Fibroblast of upper back skin (primary cell): Measurements from ENCODE around the gene TNPO1.
A peak's percentile ranks its signal among the peaks of the same experiment; 100 is the strongest.
"Not testable (repeated sequence)": the region's sequence is repeated elsewhere in the genome, so short reads cannot be mapped to it uniquely, and the experiment has no call there.

Experiments
- DNase-seq: peaks from one replicate; pipeline ENCODE4 v3.0.0-alpha.2; 2013

The TNPO1 gene

GRCh38 chr5:72816284-72817075 is at the start of gene TNPO1:
TNPO1 (plus strand) TSS chr5:72816661; CDS start chr5:72816738, 77 bp downstream.
- DNase-seq, result peak; percentile 90

GRCh38 chr5:72767289-72768010 is 49.0 kb upstream of the TNPO1 start:
- no peak for DNase-seq

GRCh38 chr5:72770266-72770665 is 46.2 kb upstream of the TNPO1 start:
- no peak for DNase-seq

GRCh38 chr5:72776684-72777083 is 39.8 kb upstream of the TNPO1 start:
- no peak for DNase-seq

GRCh38 chr5:72779520-72779919 is 36.9 kb upstream of the TNPO1 start:
- DNase-seq, result no peak

- no peak for DNase-seq
These were observed 33.1 kb upstream of the TNPO1 start for GRCh38 chr5:72783354-72783753.

GRCh38 chr5:72784129-72784528 is 32.3 kb upstream of the TNPO1 start:
- no peak for DNase-seq

GRCh38 chr5:72785801-72786200 is 30.7 kb upstream of the TNPO1 start:
- no peak for DNase-seq

- no peak for DNase-seq
These were observed 29.8 kb upstream of the TNPO1 start for GRCh38 chr5:72786676-72787075.

GRCh38 chr5:72788866-72789505 is 27.5 kb upstream of the TNPO1 start:
- DNase-seq, result peak; percentile 25

GRCh38 chr5:72790186-72790585 is 26.3 kb upstream of the TNPO1 start:
- DNase-seq, result no peak

GRCh38 chr5:72792662-72793061 is 23.8 kb upstream of the TNPO1 start:
- not testable (repeated sequence) for DNase-seq

GRCh38 chr5:72796001-72796400 is 20.5 kb upstream of the TNPO1 start:
- no peak for DNase-seq

- no peak for DNase-seq
These were observed 16.7 kb upstream of the TNPO1 start for GRCh38 chr5:72799721-72800120.

GRCh38 chr5:72808637-72809036 is 7.8 kb upstream of the TNPO1 start:
- not testable (repeated sequence) for DNase-seq

GRCh38 chr5:72811849-72812248 is 4.6 kb upstream of the TNPO1 start:
- no peak for DNase-seq

- DNase-seq, result no peak
These were observed 4.0 kb upstream of the TNPO1 start for GRCh38 chr5:72812488-72812887.

- DNase-seq, result no peak
These were observed 2.4 kb upstream of the TNPO1 start for GRCh38 chr5:72814104-72814503.

- DNase-seq, result no peak
These were observed 1.6 kb upstream of the TNPO1 start for GRCh38 chr5:72814864-72815263.

- no peak for DNase-seq
These were observed 729 bp upstream of the TNPO1 start for GRCh38 chr5:72815580-72816283.

GRCh38 chr5:72817076-72817481 is 618 bp downstream of the TNPO1 start:
- DNase-seq, result peak; percentile 37

GRCh38 chr5:72817671-72818266 is 1.3 kb downstream of the TNPO1 start:
- DNase-seq, result no peak
